GM12892 (cell line): Measurements from ENCODE around the gene RBM33.

Experiments
- POLR2A ChIP-seq: IDR thresholded peaks from 2 replicates; pipeline ENCODE4 v1.6.1; 2011; ENCODE audit warnings: low read depth, low read length, control low read depth
- POLR2AphosphoS5 ChIP-seq: IDR thresholded peaks from 2 replicates; pipeline ENCODE4 v1.6.1; 2011; ENCODE audit warnings: low read depth, low read length, control low read depth
- TAF1 ChIP-seq: IDR thresholded peaks from 2 replicates; pipeline ENCODE4 v1.6.1; 2011; ENCODE audit warnings: low read depth, mild to moderate bottlenecking, control low read depth, low read length, borderline replicate concordance

- TF ChIP-seq POLR2A, result no peak
- no peak for TF ChIP-seq POLR2AphosphoS5
- no peak for TF ChIP-seq TAF1
Measured at GRCh38 chr7:155759740-155760430, 115.4 kb downstream of the RBM33 start.
